Transverse colon (tissue), 4 donors: ENCODE results near the gene ST6GAL1. TPM values are rescaled to one million over a fixed set of nuclear protein-coding genes. Genes with fewer than 3 reads are reported as not detected.

ENCODE experiments used
- DNase-seq: peaks from one replicate; pipeline ENCODE4 v3.0.0-alpha.2; 2019
- H3K27ac ChIP-seq, 4 donors: fragments of 200-600 bp; sonication (generic); 2 replicates each; pipeline ENCODE4 v1.5.1; 2016 to 2018; ENCODE audit warnings: inconsistent platforms in 4 of 4
- H3K27me3 ChIP-seq: fragments of 200-600 bp; sonication (generic); 2 replicates; pipeline ENCODE4 v1.5.1; 2017; ENCODE audit warnings: inconsistent platforms
- H3K36me3 ChIP-seq, 4 donors: fragments of 200-600 bp; sonication (generic); 2 replicates each; pipeline ENCODE4 v1.5.1; 2017 to 2019; ENCODE audit warnings: inconsistent platforms in 4 of 4
- H3K4me1 ChIP-seq, 4 donors: fragments of 200-600 bp; sonication (generic); 2 replicates each; pipeline ENCODE4 v1.5.1; 2017 to 2020; ENCODE audit warnings: inconsistent platforms in 4 of 4
- H3K4me3 ChIP-seq, 4 donors: fragments of 200-600 bp; sonication (generic); 1 replicate in 1 of 4; 2 replicates in 3 of 4; pipeline versions ENCODE4 v1.5.1 to v1.6.1; 2017 to 2019; ENCODE audit warnings: inconsistent platforms in 4 of 4
- H3K9me3 ChIP-seq, 2 donors: fragments of 200-600 bp; sonication (generic); 2 replicates each; pipeline ENCODE4 v1.5.1; 2017 to 2019; ENCODE audit warnings: inconsistent platforms in 2 of 2
- EP300 ChIP-seq: sonication (generic); formaldehyde crosslinking; IDR thresholded peaks from one replicate; pipeline ENCODE4 v1.6.1; 2017; ENCODE audit warnings: antibody characterized with exemption, low read depth
- POLR2A ChIP-seq: fragments of 450-650 bp; IDR thresholded peaks from one replicate; pipeline ENCODE4 v1.6.1; 2016; ENCODE audit warnings: antibody characterized with exemption, mild to moderate bottlenecking, moderate library complexity
- POLR2AphosphoS5 ChIP-seq, 3 donors: sonication (generic); formaldehyde crosslinking; IDR thresholded peaks; one replicate each; pipeline ENCODE4 v1.6.1; 2016; ENCODE audit warnings: antibody characterized with exemption in 3 of 3
- whole genome bisulfite sequencing, 2 donors: methylation state at CpG; one replicate each; pipeline ENCODE4 v1.1.5; 2018; ENCODE audit warnings: low coverage in 1 of 2; 5-methylcytosine and 5-hydroxymethylcytosine counted together
- in situ Hi-C, 4 donors: fragments of 200-750 bp; cut with MboI; loops; one replicate each; pipeline versions ENCODE4 v1.15.0 to v1.15.1; 2017; ENCODE audit warnings: low sequenced_read_pairs in 3 of 4, low pct_ligation_motif_present in 1 of 4, low pct_unique_long_range_greater_than_20kb in 1 of 4
- intact Hi-C: fragments of 100-400 bp; cut with DNase I; formaldehyde crosslinking; loops from one replicate; pipeline ENCODE4 v1.15.1; 2023; ENCODE audit warnings: low total_unique reads
- total RNA-seq, 4 donors: library from RNA; depleted of rRNA; stranded (reverse); fragments of >200 nt; gene quantifications; one replicate each; pipeline ENCODE4 v1.1.0, GENCODE V29; 2016
- TF ChIP-seq, protein P1 (sequence below), 5 experiments: fragments of 200-600 bp in 3 of 5; fragments of 450-650 bp in 2 of 5; sonication (generic) in 3 of 5; IDR thresholded peaks; 1 replicate in 2 of 5; 2 replicates in 3 of 5; pipeline ENCODE4 v1.5.1; 2016 to 2017; ENCODE audit warnings: antibody characterized with exemption in 5 of 5, inconsistent platforms in 3 of 5, mild to moderate bottlenecking in 2 of 5, moderate library complexity in 1 of 5

The ST6GAL1 gene
- total RNA-seq, 4 donors from 2014 or later: 22.4 to 50.5 (median 31.2) TPM

DNA sequence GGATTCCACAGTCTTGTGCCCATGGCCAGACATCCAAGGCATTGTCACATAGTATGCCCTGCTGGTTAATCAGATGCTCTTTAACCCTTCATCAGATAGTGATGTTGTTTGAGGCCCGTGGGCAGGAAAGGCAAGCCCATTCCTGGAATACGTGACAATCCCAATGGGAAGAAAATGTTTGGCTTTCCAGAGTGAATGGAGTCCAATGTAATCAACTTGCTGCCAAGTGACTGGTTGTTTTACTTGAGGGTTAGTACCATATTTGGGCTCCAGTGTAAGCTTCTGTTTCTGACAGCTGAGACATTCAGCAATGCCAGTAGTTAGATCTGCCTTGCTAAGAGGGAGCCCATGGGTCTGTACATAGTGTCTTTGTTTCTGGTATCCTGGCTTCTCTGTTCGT lies 177.7 kb downstream of the ST6GAL1 start:
- in situ Hi-C loops: no loop called here
- no peaks in the 10 kb centered on the region for H3K4me1 ChIP-seq
- TF ChIP-seq POLR2A (no peak), POLR2AphosphoS5 (IDR thresholded peaks at IDR 0.05) (no peak), EP300 (no peak)
- TF ChIP-seq, protein P1, sequence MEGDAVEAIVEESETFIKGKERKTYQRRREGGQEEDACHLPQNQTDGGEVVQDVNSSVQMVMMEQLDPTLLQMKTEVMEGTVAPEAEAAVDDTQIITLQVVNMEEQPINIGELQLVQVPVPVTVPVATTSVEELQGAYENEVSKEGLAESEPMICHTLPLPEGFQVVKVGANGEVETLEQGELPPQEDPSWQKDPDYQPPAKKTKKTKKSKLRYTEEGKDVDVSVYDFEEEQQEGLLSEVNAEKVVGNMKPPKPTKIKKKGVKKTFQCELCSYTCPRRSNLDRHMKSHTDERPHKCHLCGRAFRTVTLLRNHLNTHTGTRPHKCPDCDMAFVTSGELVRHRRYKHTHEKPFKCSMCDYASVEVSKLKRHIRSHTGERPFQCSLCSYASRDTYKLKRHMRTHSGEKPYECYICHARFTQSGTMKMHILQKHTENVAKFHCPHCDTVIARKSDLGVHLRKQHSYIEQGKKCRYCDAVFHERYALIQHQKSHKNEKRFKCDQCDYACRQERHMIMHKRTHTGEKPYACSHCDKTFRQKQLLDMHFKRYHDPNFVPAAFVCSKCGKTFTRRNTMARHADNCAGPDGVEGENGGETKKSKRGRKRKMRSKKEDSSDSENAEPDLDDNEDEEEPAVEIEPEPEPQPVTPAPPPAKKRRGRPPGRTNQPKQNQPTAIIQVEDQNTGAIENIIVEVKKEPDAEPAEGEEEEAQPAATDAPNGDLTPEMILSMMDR (IDR thresholded peaks at IDR 0.05): no peak

DNA sequence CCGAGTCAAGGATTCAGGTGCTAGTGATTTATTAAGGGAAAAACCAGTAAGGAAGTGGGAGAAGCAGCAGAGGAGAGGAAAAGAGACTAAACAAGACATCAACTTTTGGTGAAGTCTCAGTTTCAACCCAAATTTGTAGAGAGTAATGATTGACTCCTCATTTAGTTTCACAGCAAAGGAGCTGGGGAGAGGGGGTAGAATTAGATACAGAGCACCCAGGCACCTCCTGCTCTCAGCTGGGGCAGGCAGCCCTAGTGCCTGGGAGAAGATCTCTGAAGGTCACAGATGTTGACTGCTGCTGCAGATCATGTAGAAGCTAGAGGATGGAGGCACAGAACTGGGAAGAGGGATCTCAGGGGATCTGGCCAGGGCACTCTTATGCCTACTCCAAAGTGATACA lies 179.8 kb downstream of the ST6GAL1 start:
- no peak for DNase-seq
- no peaks in the 10 kb centered on the region for H3K9me3 ChIP-seq
- H3K27ac ChIP-seq: no peak overlapping the region
- intact Hi-C loops (no loop called here), in situ Hi-C loops (loop anchor here in 1 of 4 donors (10.0 kb wide), 1 partner anchor 55 kb away; no protein-coding TSS in a partner anchor)
- no peaks in the 10 kb centered on the region for H3K36me3 ChIP-seq
- TF ChIP-seq EP300 (no peak), POLR2AphosphoS5 (IDR thresholded peaks at IDR 0.05) (no peak), POLR2A (no peak)
- TF ChIP-seq, protein P1 (IDR thresholded peaks at IDR 0.05): no peak
- H3K4me3 ChIP-seq: no peak overlapping the region
- WGBS, 2 donors: 75 to 91% methylated on average over 1 of the region's 1 CpG
- H3K4me1 ChIP-seq: no peaks in the 10 kb centered on the region
- no peaks in the 10 kb centered on the region for H3K27me3 ChIP-seq

More for the DNA sequence above, 177.7 kb downstream of the ST6GAL1 start:
- intact Hi-C loops: no loop called here
- Histone ChIP-seq H3K4me3 (no peak overlapping the region), H3K27ac (no peak overlapping the region), H3K36me3 (no peaks in the 10 kb centered on the region), H3K9me3 (no peaks in the 10 kb centered on the region), H3K27me3 (no peaks in the 10 kb centered on the region)
- no peak for DNase-seq
- WGBS, 2 donors: 80 to 85% methylated on average over 1 to 3 of the region's 3 CpGs

DNA sequence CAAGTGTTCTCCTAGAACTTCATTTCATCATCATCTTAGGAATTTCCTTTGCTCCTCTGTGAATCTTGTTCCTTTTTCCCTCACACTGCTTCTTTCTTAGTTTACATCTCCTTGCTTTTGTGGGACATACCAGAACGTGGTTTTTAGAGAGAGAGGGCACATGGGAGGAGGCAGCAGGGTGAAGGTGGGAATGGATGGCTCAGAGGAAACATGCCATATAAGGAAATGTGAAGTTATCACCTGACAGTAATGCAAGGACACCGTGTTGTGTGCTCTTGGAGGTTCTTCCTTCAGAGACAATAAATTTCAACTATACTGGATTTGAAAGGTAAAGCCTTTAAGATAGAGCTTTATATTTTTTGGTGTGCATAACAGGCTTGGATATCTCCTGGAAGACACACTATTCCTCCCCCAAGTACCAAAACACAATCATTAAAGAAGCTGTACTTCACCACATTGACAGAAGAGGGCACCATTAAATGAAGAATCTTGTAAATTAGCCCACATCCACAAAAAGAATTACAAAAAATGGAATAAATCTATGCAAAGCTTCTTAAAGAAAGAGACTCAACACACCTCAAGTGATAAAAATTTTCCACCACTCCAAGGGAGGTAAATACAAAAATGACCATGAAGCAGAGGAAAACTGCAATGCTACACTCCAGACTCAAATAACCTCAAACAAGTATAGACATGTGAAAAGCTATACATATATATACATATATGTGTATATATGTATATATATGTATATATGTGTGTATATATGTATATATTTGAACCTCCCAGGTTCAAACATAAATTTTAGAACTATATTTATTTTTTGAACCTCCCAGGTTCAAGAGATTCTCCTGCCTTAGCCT lies 182.8 kb downstream of the ST6GAL1 start:
- Histone ChIP-seq H3K36me3 (no peaks in the 10 kb centered on the region), H3K4me3 (no peak overlapping the region), H3K4me1 (no peaks in the 10 kb centered on the region), H3K9me3 (no peaks in the 10 kb centered on the region), H3K27me3 (no peaks in the 10 kb centered on the region), H3K27ac (no peak overlapping the region)
- intact Hi-C loops (no loop called here), in situ Hi-C loops (loop anchor here in 1 of 4 donors (10.0 kb wide), 1 partner anchor 52 kb away; no protein-coding TSS in a partner anchor)
- WGBS, 2 donors: 0 to 27% methylated on average over 1 to 2 of the region's 2 CpGs
- DNase-seq: no peak
- no peak for TF ChIP-seq EP300
- TF ChIP-seq, protein P1 (IDR thresholded peaks at IDR 0.05): peak; percentile 46 to 56 (median 54)

DNA sequence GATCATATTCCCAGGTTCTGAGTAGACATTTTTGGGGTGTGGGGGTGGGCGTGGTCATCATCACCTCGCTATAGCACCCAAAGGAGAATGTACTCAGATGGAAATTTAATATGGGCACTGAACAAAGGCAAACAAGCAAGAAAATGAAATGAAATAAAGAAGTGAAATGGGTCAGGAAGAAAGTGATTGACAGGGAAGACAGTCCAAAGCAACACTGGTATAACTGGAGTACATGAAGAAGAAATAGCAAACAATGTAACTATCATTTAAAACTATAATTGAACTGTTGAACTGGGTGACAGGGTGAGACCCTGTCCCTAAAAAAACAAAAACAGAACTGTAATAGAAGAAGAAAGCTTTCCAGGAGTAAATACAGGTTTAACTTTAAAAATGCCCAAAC lies 184.2 kb downstream of the ST6GAL1 start:
- no peak overlapping the region for H3K27ac ChIP-seq
- TF ChIP-seq POLR2A (no peak), POLR2AphosphoS5 (IDR thresholded peaks at IDR 0.05) (no peak), EP300 (no peak)
- TF ChIP-seq, protein P1 (IDR thresholded peaks at IDR 0.05): no peak
- intact Hi-C loops (no loop called here), in situ Hi-C loops (loop anchor here in 1 of 4 donors (10.0 kb wide), 1 partner anchor 50 kb away; no protein-coding TSS in a partner anchor)
- H3K36me3 ChIP-seq: no peaks in the 10 kb centered on the region
- H3K4me1 ChIP-seq: no peaks in the 10 kb centered on the region
- no peaks in the 10 kb centered on the region for H3K9me3 ChIP-seq
- DNase-seq: no peak
- no peaks in the 10 kb centered on the region for H3K27me3 ChIP-seq
- 90% methylated on average over 2 of the region's 2 CpGs for WGBS, 2 donors
- H3K4me3 ChIP-seq: no peak overlapping the region
